Mononuclear cell (primary cell): ENCODE data around the gene WDR37. TPM values are rescaled to one million over a fixed set of nuclear protein-coding genes. Genes with fewer than 3 reads are reported as not detected.
"Not testable (repeated sequence)": the region's sequence is repeated elsewhere in the genome, so short reads cannot be mapped to it uniquely, and the experiment has no call there.

Source experiments
- H3K27me3 ChIP-seq: 2 replicates; pipeline ENCODE4 v1.6.0; 2011; ENCODE audit warnings: low read length, control low read depth; ENCODE audit not compliant: insufficient read depth
- H3K4me1 ChIP-seq: 2 replicates; pipeline ENCODE4 v1.5.1; 2011; ENCODE audit warnings: mild to moderate bottlenecking, low read length, control low read depth; ENCODE audit not compliant: insufficient read depth
- H3K4me3 ChIP-seq: 2 replicates; pipeline ENCODE4 v1.5.1; 2011; ENCODE audit warnings: mild to moderate bottlenecking, low read length, moderate library complexity
- H3K9me3 ChIP-seq: 2 replicates; pipeline ENCODE4 v1.5.1; 2011; ENCODE audit warnings: low read depth, mild to moderate bottlenecking, control low read depth, low read length
- total RNA-seq: library from RNA; depleted of rRNA; stranded (reverse); fragments of >200 nt; gene quantifications from one replicate; pipeline ENCODE4 v1.2.3, GENCODE V29; 2012

Gene WDR37
- total RNA-seq, 1 donor, result 26.6 TPM

GRCh38 chr10:1050145-1050544 is 6.0 kb upstream of the WDR37 start:
- Histone ChIP-seq H3K27me3 (no peaks in the 10 kb centered on the region), H3K4me3 (peak overlapping the region; percentile 76), H3K9me3 (no peaks in the 10 kb centered on the region), H3K4me1 (peaks cover 60% of the 10 kb centered on the region)

GRCh38 chr10:1050554-1050953 is 5.6 kb upstream of the WDR37 start:
- no peaks in the 10 kb centered on the region for H3K27me3 ChIP-seq
- H3K4me3 ChIP-seq, result no peak overlapping the region
- H3K9me3 ChIP-seq, result no peaks in the 10 kb centered on the region
- peaks cover 58% of the 10 kb centered on the region for H3K4me1 ChIP-seq

- Histone ChIP-seq H3K4me3 (no peak overlapping the region), H3K9me3 (no peaks in the 10 kb centered on the region), H3K4me1 (peaks cover 54% of the 10 kb centered on the region), H3K27me3 (no peaks in the 10 kb centered on the region)
Observed at GRCh38 chr10:1054684-1055083, 1.5 kb upstream of the WDR37 start.

- Histone ChIP-seq H3K9me3 (no peaks in the 10 kb centered on the region), H3K4me1 (peaks cover 57% of the 10 kb centered on the region), H3K27me3 (no peaks in the 10 kb centered on the region), H3K4me3 (peak overlapping the region; percentile 89)
Observed at GRCh38 chr10:1057106-1057657, 997 bp downstream of the WDR37 start.

- H3K4me3 ChIP-seq, result no peak overlapping the region
- H3K27me3 ChIP-seq, result no peaks in the 10 kb centered on the region
- H3K4me1 ChIP-seq, result peaks cover 62% of the 10 kb centered on the region
- H3K9me3 ChIP-seq, result no peaks in the 10 kb centered on the region
Observed at GRCh38 chr10:1058017-1058416, 1.8 kb downstream of the WDR37 start.

- H3K4me1 ChIP-seq, result peaks cover 65% of the 10 kb centered on the region
- H3K27me3 ChIP-seq, result no peaks in the 10 kb centered on the region
- H3K9me3 ChIP-seq, result no peaks in the 10 kb centered on the region
Observed at GRCh38 chr10:1059902-1060301, 3.7 kb downstream of the WDR37 start.

GRCh38 chr10:1061930-1062774 is 6.0 kb downstream of the WDR37 start:
- H3K4me1 ChIP-seq, result peaks cover 57% of the 10 kb centered on the region
- no peaks in the 10 kb centered on the region for H3K9me3 ChIP-seq
- no peaks in the 10 kb centered on the region for H3K27me3 ChIP-seq
- H3K4me3 ChIP-seq, result no peak overlapping the region

More at GRCh38 chr10:1059902-1060301, 3.7 kb downstream of the WDR37 start:
- H3K4me3 ChIP-seq, result no peak overlapping the region

GRCh38 chr10:1063232-1063865 is 7.2 kb downstream of the WDR37 start:
- no peaks in the 10 kb centered on the region for H3K27me3 ChIP-seq
- H3K9me3 ChIP-seq, result no peaks in the 10 kb centered on the region
- peaks cover 49% of the 10 kb centered on the region for H3K4me1 ChIP-seq
- no peak overlapping the region for H3K4me3 ChIP-seq

GRCh38 chr10:1064964-1065247 is 8.7 kb downstream of the WDR37 start:
- Histone ChIP-seq H3K4me1 (peaks cover 53% of the 10 kb centered on the region), H3K27me3 (no peaks in the 10 kb centered on the region), H3K9me3 (no peaks in the 10 kb centered on the region), H3K4me3 (no peak overlapping the region)

- H3K4me1 ChIP-seq, result peaks cover 44% of the 10 kb centered on the region
- not testable (repeated sequence) for H3K27me3 ChIP-seq, H3K4me3 ChIP-seq, H3K9me3 ChIP-seq
Observed at GRCh38 chr10:1066734-1067133, 10.5 kb downstream of the WDR37 start.

GRCh38 chr10:1068380-1069361 is 12.5 kb downstream of the WDR37 start:
- Histone ChIP-seq H3K4me1 (peaks cover 25% of the 10 kb centered on the region), H3K27me3 (no peaks in the 10 kb centered on the region), H3K9me3 (no peaks in the 10 kb centered on the region), H3K4me3 (no peak overlapping the region)

- H3K9me3 ChIP-seq, result no peaks in the 10 kb centered on the region
- H3K4me3 ChIP-seq, result no peak overlapping the region
- no peaks in the 10 kb centered on the region for H3K27me3 ChIP-seq
- peaks cover 16% of the 10 kb centered on the region for H3K4me1 ChIP-seq
Observed at GRCh38 chr10:1070919-1071318, 14.7 kb downstream of the WDR37 start.

GRCh38 chr10:1074052-1074747 is 18.0 kb downstream of the WDR37 start:
- Histone ChIP-seq H3K4me3 (no peak overlapping the region), H3K4me1 (peaks cover 12% of the 10 kb centered on the region), H3K9me3 (no peaks in the 10 kb centered on the region), H3K27me3 (no peaks in the 10 kb centered on the region)

GRCh38 chr10:1074748-1075308 is 18.6 kb downstream of the WDR37 start:
- H3K4me3 ChIP-seq, result no peak overlapping the region

More at GRCh38 chr10:1074748-1075308, 18.6 kb downstream of the WDR37 start:
- H3K4me1 ChIP-seq, result peaks cover 7% of the 10 kb centered on the region
- no peaks in the 10 kb centered on the region for H3K9me3 ChIP-seq
- H3K27me3 ChIP-seq, result no peaks in the 10 kb centered on the region
